Activated naive CD8-positive, alpha-beta T cell treated with anti-CD3 and anti-CD28 coated beads for 36 hours (primary cell): ENCODE data around the gene SMIM26. TPM values are rescaled to one million over a fixed set of nuclear protein-coding genes. Genes with fewer than 3 reads are reported as not detected.

Source experiments
- DNase-seq: peaks from one replicate; pipeline ENCODE4 v3.0.0; 2021
- H3K27ac Mint-ChIP-seq: one replicate; pipeline ENCODE4 v1.8.0; 2022; ENCODE audit warnings: mild to moderate bottlenecking, moderate library complexity, mixed read lengths
- H3K27me3 Mint-ChIP-seq: one replicate; pipeline ENCODE4 v1.8.0; 2022; ENCODE audit warnings: mild to moderate bottlenecking, mixed read lengths
- H3K36me3 Mint-ChIP-seq: one replicate; pipeline ENCODE4 v1.8.0; 2021; ENCODE audit warnings: mild to moderate bottlenecking, mixed read lengths
- H3K4me1 Mint-ChIP-seq: one replicate; pipeline ENCODE4 v1.8.0; 2021; ENCODE audit warnings: mixed read lengths
- H3K4me3 Mint-ChIP-seq: one replicate; pipeline ENCODE4 v1.8.0; 2022; ENCODE audit warnings: mild to moderate bottlenecking, moderate library complexity, mixed read lengths
- H3K9me3 Mint-ChIP-seq: one replicate; pipeline ENCODE4 v1.8.0; 2022; ENCODE audit warnings: mixed read lengths
- total RNA-seq, 2 experiments: library from RNA; stranded (reverse); gene quantifications; one replicate each; pipeline ENCODE4 v1.2.3, GENCODE V29; 2021

Gene SMIM26
- total RNA-seq, 2 experiments from 2014 or later: 53.7 to 61.1 TPM

GRCh38 chr20:18545566-18545965 lies 21.7 kb upstream of the SMIM26 start:
- H3K27ac Mint-ChIP-seq: no peak overlapping the region
- no peak overlapping the region for H3K4me3 Mint-ChIP-seq
- DNase-seq: no peak
- H3K27me3 Mint-ChIP-seq: no peaks in the 10 kb centered on the region
- H3K36me3 Mint-ChIP-seq: peaks cover 23% of the 10 kb centered on the region
- H3K9me3 Mint-ChIP-seq: no peaks in the 10 kb centered on the region
- H3K4me1 Mint-ChIP-seq: peaks cover 3% of the 10 kb centered on the region

DNA sequence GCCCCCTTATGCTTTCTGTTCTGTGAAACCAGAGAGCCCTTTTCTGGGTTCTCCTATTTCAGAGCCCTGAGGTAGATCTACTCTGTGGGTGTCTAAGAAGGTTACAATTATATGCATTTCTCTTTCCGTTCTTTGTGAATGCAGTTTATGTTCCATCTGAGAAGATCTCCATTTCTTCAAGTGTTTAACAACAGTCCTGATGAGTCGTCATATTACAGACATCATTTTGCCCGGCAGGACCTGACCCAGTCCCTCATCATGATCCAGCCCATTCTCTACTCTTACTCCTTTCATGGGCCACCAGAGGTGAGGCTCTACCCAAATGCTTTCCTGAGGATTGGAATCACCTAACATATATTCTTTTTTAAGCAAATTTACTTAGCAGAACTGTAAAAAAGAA lies 18.8 kb upstream of the SMIM26 start:
- H3K36me3 Mint-ChIP-seq: peaks cover 23% of the 10 kb centered on the region
- H3K9me3 Mint-ChIP-seq: no peaks in the 10 kb centered on the region
- H3K4me1 Mint-ChIP-seq: peaks cover under 1% of the 10 kb centered on the region
- H3K27ac Mint-ChIP-seq: no peak overlapping the region
- DNase-seq: no peak
- no peaks in the 10 kb centered on the region for H3K27me3 Mint-ChIP-seq
- no peak overlapping the region for H3K4me3 Mint-ChIP-seq

DNA sequence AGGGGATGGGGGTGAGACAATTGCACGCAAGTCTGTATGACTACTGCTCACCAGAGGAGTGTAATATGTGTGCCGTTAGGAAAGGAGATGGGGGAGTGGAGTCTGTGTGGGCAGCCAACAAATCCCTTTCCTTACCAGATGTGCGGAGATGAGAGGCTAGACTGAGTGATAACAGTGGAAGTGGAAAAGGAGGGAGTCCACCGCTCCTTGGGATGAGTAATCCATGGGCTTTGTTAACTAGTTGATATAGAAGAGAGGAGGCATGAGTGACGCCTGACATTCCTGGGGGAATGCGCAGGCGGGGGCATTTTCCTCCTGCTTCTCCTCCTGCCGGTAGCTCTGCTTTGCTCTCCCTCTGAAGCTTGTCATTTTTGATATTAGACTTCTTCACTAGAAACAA lies 13.5 kb upstream of the SMIM26 start:
- Mint-ChIP-seq H3K27ac (no peak overlapping the region), H3K27me3 (no peaks in the 10 kb centered on the region), H3K4me3 (no peak overlapping the region), H3K36me3 (peaks cover 23% of the 10 kb centered on the region), H3K9me3 (no peaks in the 10 kb centered on the region), H3K4me1 (no peaks in the 10 kb centered on the region)
- DNase-seq: no peak

GRCh38 chr20:18567739-18568091 lies 483 bp downstream of the SMIM26 start:
- H3K9me3 Mint-ChIP-seq: peaks cover 3% of the 10 kb centered on the region
- peak overlapping the region; percentile 94 for H3K27ac Mint-ChIP-seq
- peaks cover 20% of the 10 kb centered on the region for H3K36me3 Mint-ChIP-seq
- peak overlapping the region; percentile 91 for H3K4me3 Mint-ChIP-seq
- H3K4me1 Mint-ChIP-seq: peaks cover 17% of the 10 kb centered on the region
- no peaks in the 10 kb centered on the region for H3K27me3 Mint-ChIP-seq
- no peak for DNase-seq

DNA sequence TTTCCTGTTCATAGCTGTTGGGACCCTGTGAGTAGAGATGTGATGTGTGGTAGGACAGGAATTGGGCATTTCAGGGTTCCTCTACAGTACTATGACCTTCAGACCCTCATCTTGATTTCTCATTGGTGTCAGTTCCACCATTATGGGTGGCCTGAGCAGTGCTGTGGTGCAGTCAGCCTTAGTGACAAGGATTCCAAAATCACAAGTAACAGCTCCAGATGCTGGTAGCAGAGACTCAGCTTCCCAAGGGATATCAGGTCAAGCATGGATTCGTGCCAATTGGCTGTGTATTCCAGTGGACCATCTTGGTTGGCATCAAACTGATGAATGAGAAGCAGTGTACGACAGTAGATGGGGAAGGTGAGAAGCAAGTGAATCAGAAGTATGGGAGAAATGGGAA lies 3.8 kb downstream of the SMIM26 start:
- Mint-ChIP-seq H3K36me3 (peaks cover 13% of the 10 kb centered on the region), H3K9me3 (peaks cover 3% of the 10 kb centered on the region), H3K27me3 (no peaks in the 10 kb centered on the region), H3K4me1 (peaks cover 17% of the 10 kb centered on the region), H3K27ac (peak overlapping the region; percentile 26), H3K4me3 (no peak overlapping the region)
- DNase-seq: no peak

DNA sequence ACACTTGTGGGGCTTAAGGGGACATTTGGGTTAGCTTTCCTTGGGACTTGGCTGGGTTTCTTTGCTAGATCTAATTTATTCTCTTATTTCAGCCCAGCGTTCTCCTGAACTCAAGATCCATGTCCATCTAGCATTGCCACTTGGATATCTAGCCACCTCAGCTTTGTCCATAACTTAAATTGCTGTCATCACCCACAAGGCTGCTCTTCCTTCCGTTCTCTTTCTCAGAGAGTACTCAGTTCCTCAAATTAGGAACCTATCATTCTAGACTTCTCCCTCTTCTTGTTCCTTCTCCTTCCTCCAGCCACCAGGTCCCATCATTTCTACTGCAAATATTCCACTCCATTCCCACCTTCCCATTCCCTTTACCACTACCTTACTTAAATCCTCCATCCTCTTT lies 4.3 kb downstream of the SMIM26 start:
- Mint-ChIP-seq H3K36me3 (peaks cover 13% of the 10 kb centered on the region), H3K9me3 (peaks cover 3% of the 10 kb centered on the region), H3K27ac (peak overlapping the region; percentile 42), H3K4me3 (no peak overlapping the region), H3K4me1 (peaks cover 13% of the 10 kb centered on the region), H3K27me3 (no peaks in the 10 kb centered on the region)
- DNase-seq: no peak

DNA sequence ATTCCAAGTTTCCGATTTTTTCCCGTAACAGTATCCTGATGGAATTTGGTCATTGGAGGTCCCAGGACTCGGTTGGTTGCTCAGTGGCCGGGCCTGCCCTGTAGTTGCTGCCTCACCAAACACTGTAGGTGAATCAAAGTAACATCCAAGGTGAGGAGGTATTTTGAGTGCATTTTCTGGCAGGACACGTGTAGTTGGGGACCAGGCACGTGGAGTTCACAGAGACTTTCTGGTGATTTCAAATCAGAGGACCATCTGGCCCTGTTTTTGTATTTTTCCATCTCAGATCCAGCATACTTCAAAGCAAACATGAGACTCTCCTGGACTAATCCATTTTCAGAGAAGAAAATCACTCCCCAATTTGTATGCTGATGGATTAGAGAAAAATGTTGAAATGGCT lies 10.7 kb downstream of the SMIM26 start:
- no peak overlapping the region for H3K4me3 Mint-ChIP-seq
- no peaks in the 10 kb centered on the region for H3K4me1 Mint-ChIP-seq
- H3K27ac Mint-ChIP-seq: no peak overlapping the region
- H3K36me3 Mint-ChIP-seq: no peaks in the 10 kb centered on the region
- no peak for DNase-seq
- no peaks in the 10 kb centered on the region for H3K9me3 Mint-ChIP-seq
- H3K27me3 Mint-ChIP-seq: no peaks in the 10 kb centered on the region

DNA sequence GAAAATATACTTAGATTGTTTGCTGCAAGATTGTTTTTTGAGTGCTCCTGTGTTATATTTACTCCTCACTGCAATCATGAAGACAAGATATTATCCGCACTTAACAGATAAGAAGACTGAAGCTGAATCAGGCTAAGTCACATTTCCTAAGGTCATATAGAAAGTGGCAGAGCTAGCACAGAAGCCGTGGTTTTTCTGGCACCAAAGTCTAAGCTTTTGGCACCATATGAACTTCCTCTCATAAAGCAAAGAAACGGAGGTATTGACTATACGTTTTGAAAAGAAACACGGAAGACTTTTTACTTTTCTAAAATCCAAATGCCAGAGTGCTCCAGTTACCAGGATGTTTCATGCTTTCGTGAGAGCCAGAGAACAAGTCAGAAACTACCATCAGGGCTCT lies 11.3 kb downstream of the SMIM26 start:
- Mint-ChIP-seq H3K36me3 (no peaks in the 10 kb centered on the region), H3K9me3 (no peaks in the 10 kb centered on the region), H3K4me1 (no peaks in the 10 kb centered on the region), H3K27me3 (no peaks in the 10 kb centered on the region), H3K4me3 (no peak overlapping the region), H3K27ac (no peak overlapping the region)
- DNase-seq: no peak

GRCh38 chr20:18580012-18580411 lies 12.8 kb downstream of the SMIM26 start:
- H3K27ac Mint-ChIP-seq: no peak overlapping the region
- no peak overlapping the region for H3K4me3 Mint-ChIP-seq
- no peak for DNase-seq
- H3K36me3 Mint-ChIP-seq: no peaks in the 10 kb centered on the region
- H3K27me3 Mint-ChIP-seq: peaks cover 4% of the 10 kb centered on the region
- no peaks in the 10 kb centered on the region for H3K9me3 Mint-ChIP-seq
- H3K4me1 Mint-ChIP-seq: no peaks in the 10 kb centered on the region

- Mint-ChIP-seq H3K4me3 (no peak overlapping the region), H3K4me1 (peaks cover 18% of the 10 kb centered on the region), H3K36me3 (no peaks in the 10 kb centered on the region), H3K27me3 (peaks cover 4% of the 10 kb centered on the region), H3K9me3 (no peaks in the 10 kb centered on the region), H3K27ac (no peak overlapping the region)
- DNase-seq: no peak
Measured at GRCh38 chr20:18585134-18585533, 17.9 kb downstream of the SMIM26 start.

DNA sequence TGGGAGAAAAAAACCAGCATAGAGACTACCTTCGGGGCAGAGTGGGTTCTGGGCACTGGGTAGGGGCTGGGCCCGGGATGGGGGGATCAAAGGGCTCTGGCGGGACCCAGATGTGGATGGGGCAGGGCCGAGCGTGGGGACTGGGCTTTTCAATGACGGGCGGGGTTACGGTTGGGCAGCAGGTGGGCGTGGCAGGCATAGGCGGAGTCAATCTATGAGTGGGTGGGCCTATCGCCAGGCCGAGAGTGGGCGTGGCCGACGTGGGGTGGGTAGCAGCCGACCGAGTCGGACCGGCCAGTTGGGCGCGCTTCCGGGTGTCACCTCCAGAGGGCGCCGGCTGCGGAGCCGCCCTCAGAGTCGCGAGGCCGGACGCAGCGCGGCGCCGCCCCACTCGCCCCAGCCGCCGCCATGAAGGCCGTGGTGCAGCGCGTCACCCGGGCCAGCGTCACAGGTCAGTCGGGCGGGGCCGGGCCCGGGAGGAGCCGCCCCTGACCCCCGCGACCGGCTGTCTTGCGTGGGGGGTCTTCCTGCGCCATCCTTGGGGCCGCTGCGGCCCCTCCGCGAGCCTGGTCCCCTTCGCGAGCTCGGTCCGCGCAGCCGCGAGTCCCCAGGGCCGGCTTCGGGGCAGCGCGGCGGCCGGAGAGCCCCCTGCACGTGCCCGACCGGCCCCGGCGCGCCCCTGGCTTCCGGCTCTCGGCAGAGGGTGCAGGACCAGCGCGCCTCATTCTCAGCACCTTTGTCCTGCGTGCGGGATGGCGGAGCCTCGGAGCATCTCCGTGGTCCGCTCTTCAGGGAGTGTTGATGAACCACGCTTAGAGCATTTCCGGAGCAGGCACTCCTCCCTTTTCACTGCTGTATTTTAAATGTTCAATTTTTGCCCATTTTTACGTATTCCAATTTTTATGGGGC lies 20.7 kb downstream of the SMIM26 start, which contains the start of gene DTD1:
TSS of gene DTD1 (plus strand) at position 390 of the 909 bp plus-strand sequence. CDS start at position 409, 19 bp downstream.
- Mint-ChIP-seq H3K9me3 (no peaks in the 10 kb centered on the region), H3K36me3 (no peaks in the 10 kb centered on the region)

GRCh38 chr20:18588574-18588933 lies 21.3 kb downstream of the SMIM26 start:
- Mint-ChIP-seq H3K4me1 (peaks cover 23% of the 10 kb centered on the region), H3K36me3 (no peaks in the 10 kb centered on the region), H3K4me3 (peak overlapping the region; percentile 86), H3K27me3 (peaks cover 4% of the 10 kb centered on the region), H3K9me3 (no peaks in the 10 kb centered on the region), H3K27ac (peak overlapping the region; percentile 85)
- DNase-seq: no peak

More for the DNA sequence above, 20.7 kb downstream of the SMIM26 start, which contains the start of gene DTD1:
- peak within 1 kb of the TSS; percentile 85 for H3K27ac Mint-ChIP-seq
- peak within 1 kb of the TSS; percentile 89 for H3K4me3 Mint-ChIP-seq
- DNase-seq: peak; percentile 93
- peaks cover 4% of the 10 kb centered on the region for H3K27me3 Mint-ChIP-seq
- peaks cover 23% of the 10 kb centered on the region for H3K4me1 Mint-ChIP-seq

DNA sequence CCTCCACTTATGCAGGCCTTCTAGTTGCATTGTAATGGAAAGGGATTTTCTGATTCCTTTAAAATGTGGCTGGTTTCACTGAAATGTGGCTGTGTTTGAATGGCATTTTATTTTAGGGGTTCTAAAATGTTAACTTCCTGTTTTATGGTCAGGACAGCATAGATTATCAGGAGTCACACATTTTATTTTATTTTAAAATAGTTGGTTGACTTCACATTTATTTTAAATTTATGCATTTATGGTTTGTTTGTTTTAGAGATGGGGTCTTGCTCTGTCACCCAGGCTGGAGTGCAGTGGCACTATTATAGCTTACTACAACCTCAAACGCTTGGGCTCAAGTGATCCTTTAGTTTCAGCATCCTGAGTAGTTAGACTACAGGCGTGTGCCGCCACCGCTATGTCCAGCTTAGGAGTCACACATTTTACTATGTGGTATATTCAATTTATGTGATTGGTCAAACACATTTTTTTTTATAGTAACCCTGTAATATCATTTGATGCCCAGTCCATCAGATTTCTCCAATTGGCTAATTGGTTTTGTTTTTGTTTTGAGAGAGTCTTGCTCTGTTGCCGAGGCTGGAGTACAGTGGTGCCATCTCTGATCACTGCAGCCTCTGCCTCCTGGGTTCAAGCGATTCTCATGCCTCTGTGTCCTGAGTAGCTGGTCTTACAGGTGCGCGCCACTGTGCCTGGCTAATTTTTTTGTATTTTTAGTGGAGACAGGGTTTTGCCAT lies 22.9 kb downstream of the SMIM26 start:
- Mint-ChIP-seq H3K4me1 (peaks cover 23% of the 10 kb centered on the region), H3K4me3 (no peak overlapping the region), H3K27ac (no peak overlapping the region), H3K36me3 (no peaks in the 10 kb centered on the region), H3K9me3 (no peaks in the 10 kb centered on the region), H3K27me3 (no peaks in the 10 kb centered on the region)
- no peak for DNase-seq

GRCh38 chr20:18596270-18596669 lies 29.0 kb downstream of the SMIM26 start:
- DNase-seq: no peak
- H3K4me1 Mint-ChIP-seq: no peaks in the 10 kb centered on the region
- no peak overlapping the region for H3K4me3 Mint-ChIP-seq
- H3K27ac Mint-ChIP-seq: no peak overlapping the region
- peaks cover 26% of the 10 kb centered on the region for H3K36me3 Mint-ChIP-seq
- no peaks in the 10 kb centered on the region for H3K9me3 Mint-ChIP-seq
- no peaks in the 10 kb centered on the region for H3K27me3 Mint-ChIP-seq

- Mint-ChIP-seq H3K27me3 (no peaks in the 10 kb centered on the region), H3K27ac (no peak overlapping the region), H3K36me3 (no peaks in the 10 kb centered on the region), H3K4me3 (no peak overlapping the region), H3K4me1 (peaks cover 3% of the 10 kb centered on the region), H3K9me3 (no peaks in the 10 kb centered on the region)
- no peak for DNase-seq
Measured at GRCh38 chr20:18609741-18610140, 42.5 kb downstream of the SMIM26 start.
